CD4-positive, alpha-beta T cell treated with Interleukin-6 at 100 ng/mL for 8 hours (primary cell): Measurements from ENCODE around the gene ZDHHC8.

Source experiments
- DNase-seq: peaks from one replicate; pipeline ENCODE4 v3.0.0-alpha.2; 2020; ENCODE audit warnings: mixed read lengths, low spot score

The ZDHHC8 gene

GRCh38 chr22:20164863-20165262 lies 33.3 kb downstream of the ZDHHC8 start:
- no peak for DNase-seq

DNA sequence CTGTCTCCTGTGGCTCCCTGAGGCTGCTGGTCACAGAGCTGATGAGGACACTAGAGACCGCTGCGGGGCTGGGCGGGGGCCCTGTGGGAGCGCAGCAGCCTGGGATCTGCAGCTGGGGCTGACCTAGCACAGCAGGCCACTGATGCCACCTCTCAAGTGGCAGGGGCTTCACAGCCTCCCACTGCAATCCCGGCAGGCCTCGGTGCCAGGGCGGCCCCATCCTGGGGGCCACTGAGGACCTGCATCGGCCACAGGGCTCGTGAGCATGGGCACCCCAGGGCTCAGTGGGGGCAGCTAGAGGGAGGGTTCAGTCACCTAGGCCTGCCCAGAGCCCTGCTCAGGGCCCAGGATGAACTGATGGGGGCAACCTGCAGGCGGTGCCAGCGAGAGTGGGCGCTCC lies 33.8 kb downstream of the ZDHHC8 start:
- DNase-seq: no peak

- no peak for DNase-seq
Measured at GRCh38 chr22:20165913-20166312, 34.3 kb downstream of the ZDHHC8 start.

DNA sequence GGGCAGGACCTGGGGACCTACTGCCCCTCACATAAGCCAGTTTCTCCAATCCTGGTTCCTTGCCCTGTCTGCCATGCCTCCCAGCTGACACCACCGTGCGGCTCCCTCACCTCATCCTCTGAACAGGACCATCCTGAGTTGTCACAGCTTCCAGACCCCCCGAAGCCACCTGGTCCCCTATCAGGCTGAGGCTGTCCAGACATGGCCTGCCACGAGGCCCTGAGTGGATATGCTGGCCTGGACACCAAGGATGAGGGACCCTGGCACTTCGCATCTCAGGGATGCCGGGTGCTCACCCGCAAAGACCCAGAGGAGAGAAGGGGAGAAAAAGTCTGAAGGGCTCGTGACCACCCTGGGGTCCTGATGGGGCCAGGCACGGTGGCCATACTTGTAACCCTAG lies 35.1 kb downstream of the ZDHHC8 start:
- DNase-seq: no peak

DNA sequence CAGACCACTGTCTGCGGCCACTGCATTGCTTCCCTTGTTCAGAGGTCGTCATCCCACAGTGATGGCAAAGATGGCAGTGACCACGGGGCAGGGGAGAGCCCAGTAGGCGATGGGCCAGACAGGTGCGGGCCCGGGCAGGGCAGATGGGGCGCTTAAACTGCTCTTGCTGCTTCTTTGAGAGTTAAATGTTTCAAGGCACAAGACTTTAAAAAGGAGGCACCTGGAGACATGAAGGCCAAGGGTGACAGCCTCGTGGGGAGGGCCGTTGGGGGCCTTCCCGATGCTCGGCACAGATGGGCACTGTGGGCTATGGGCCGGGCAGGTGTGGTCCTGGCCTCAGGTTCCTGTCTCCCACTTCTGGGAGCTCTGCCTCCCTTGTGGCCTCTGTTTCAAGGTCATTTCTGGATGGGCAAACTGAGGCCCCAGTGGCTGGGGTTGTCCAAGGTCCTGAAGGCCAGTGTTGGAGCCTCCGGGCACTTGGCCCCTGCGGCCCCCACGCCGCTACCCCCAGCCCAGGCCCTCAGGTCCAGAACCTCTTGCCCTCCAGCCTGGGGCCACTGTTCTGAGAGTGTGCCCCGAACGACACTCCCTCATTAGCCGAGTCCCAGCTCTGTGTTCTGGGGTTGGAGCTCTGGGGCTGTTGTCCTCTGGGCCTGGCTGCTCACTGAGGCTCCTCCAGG lies 36.2 kb downstream of the ZDHHC8 start:
- DNase-seq: no peak

DNA sequence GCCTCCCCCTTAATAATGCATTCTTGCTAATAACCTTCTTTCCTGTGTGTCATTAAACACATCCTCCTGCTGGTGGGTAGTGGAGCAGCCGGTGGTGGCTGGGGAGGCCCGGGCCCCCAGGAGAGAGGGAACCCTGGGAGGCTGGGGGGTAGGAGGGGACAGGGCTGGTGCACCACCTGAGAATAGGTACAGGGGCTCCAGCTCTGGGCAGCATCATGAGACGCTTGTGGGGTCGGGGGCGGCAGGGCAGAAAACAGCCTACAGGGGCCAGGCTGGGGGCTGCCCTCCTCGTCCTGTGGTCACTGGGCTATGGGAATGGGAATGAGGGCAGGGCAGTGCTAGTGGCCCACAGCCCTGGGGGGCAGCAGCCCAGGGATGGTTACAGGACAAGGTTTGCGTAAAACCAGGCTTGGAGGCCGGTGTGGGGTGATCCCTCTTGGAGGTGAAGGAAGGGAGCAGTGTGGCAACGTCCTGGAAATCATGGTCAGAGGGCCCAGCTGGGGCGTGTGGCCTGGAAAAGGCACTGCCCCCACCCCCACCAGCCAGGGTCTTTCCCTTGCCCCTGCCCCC lies 37.7 kb downstream of the ZDHHC8 start:
- no peak for DNase-seq

DNA sequence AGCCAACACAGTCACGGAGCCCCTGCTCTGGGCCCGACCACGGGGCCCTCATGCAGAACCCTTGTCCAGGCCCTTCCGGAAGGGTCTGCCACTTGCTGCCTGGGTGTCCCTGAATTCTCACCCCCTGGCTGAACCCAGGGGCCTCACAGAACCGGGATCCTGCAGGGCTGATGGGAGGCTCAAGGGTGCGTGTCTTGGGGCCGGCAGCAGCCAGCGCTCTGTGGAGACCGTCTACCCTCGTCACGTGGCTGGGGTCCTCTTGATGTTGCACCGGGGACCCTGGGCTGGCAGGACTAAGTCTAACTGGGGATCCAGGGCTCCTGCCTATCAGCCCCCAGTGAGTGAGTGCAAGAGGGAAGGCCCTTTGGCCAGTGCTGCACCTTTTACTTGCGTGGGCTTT lies 38.6 kb downstream of the ZDHHC8 start:
- DNase-seq: no peak

GRCh38 chr22:20171288-20172140 lies 39.9 kb downstream of the ZDHHC8 start:
- no peak for DNase-seq

- DNase-seq: no peak
Measured at GRCh38 chr22:20172141-20172613, 40.6 kb downstream of the ZDHHC8 start.

DNA sequence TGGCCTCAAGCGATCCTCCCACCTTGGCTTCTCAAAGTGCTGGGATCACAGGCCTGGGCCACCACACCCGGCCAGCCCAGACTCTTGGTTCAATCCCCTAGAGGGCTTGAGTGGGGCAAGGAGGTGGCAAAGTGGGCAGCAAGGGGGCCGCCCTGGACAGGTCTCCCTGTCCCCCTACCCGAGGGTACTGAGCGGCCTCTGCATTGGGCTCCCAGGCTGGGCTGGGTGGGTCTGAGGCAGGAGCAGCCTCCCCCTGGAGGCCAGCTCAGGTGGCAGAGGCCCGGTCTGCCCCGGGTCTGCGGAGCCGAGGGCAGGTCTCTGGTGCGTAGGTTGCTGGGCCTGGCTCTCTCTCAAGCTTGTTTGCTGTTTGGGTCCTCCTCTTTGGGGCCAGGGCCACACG lies 41.6 kb downstream of the ZDHHC8 start:
- no peak for DNase-seq

- DNase-seq: no peak
Measured at GRCh38 chr22:20173772-20174171, 42.2 kb downstream of the ZDHHC8 start.

GRCh38 chr22:20174785-20175596 lies 43.4 kb downstream of the ZDHHC8 start:
- no peak for DNase-seq

DNA sequence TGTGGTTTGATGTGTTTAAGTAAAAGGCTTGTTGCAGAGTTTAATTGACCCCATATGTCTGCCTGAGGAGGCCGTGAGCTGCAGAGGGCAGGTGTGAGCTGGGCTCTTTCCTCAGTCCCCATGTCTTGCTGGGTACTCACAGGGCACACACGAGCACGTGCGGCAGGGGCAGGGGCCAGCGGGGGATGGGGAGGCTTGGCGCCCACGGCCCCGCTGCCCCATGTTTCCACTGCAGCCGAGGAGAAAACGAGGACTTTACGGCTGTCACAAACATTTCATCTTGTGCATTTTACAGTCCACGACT lies 43.9 kb downstream of the ZDHHC8 start:
- DNase-seq: no peak

- no peak for DNase-seq
Measured at GRCh38 chr22:20176421-20177085, 44.9 kb downstream of the ZDHHC8 start.

DNA sequence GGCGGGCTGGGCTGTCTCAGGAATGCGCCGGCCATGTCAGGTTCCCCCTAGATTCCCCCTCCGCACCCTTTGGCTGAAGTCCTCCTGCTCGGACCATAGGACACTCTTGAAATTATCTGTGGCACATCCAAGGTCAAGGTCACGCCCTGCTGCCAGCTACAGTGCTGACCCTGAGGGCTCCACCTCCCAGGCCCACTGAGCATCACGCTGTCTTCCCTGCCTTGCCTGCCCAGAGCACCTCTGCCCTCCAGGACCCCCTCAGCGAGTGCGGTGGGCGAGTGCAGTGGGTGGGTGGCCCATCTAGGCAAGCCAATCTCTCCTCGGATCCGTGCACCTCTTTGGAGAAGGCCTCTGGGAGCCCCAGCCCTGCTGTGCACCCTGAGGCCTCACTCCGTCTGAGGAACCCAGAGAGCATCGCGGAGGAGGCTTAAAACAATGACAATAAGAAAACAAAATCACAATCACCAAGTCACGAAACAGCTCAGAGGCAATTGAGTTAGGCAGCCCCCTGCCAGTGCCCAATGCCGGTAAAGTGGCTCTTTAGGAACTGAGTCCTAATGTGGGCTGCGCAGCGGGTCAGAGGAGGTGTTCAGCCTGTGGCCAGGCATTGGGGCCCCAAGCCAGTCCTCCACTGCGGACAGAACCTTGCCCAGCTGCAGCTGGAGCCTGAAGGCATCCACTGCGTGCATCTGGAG lies 45.8 kb downstream of the ZDHHC8 start:
- DNase-seq: no peak

- no peak for DNase-seq
Measured at GRCh38 chr22:20178075-20178914, 46.7 kb downstream of the ZDHHC8 start.

DNA sequence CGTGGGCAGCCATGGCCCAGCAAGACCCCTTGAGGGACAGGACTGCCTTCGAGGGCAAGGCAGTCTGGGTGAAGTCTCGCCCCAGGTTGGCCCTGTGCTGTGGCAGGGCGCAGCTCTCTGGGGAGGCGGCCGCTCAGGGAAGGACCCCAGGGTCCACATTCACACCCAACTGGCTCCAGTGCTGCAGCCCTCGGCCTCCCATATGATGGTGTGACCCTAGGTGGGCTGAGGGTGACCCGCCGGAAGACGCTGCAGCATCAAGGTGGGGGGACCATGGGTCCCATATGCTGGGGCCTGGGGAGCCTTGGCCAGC lies 47.3 kb downstream of the ZDHHC8 start:
- no peak for DNase-seq

- no peak for DNase-seq
Measured at GRCh38 chr22:20179455-20180244, 48.0 kb downstream of the ZDHHC8 start.

DNA sequence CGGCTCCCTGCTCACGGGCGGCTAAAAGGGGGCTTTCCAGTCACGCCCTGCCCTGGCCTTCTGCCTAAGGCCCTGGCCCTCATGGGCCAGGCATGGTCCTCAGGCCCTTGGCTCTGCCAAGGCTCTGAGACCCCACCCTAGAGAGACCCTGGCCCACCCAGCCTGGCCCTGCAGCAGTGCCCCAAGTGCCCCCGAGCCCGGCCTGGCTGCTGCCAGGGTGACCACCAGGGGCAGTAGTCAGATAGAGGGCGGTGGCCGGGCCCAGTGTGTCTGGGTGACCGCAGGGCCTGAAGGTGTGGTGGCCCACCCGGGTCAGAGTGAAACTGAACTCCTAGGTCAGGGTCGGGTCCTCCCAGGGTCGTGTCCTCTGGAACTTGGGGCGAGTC lies 48.6 kb downstream of the ZDHHC8 start:
- no peak for DNase-seq

GRCh38 chr22:20180640-20181039 lies 49.0 kb downstream of the ZDHHC8 start:
- DNase-seq: no peak
